Measurements from ENCODE around the gene NAT16. TPM values are rescaled to one million over a fixed set of nuclear protein-coding genes. Genes with fewer than 3 reads are reported as not detected.

NAT16 gene
- total and polyA plus RNA-seq, 9 of the 15 experiments (the other 6 are each of a cell fraction or from before 2014, with no cell fraction given): 0.04 TPM; not detected in 8

GRCh38 chr7:101162551-101163278 is 17.4 kb downstream of the NAT16 start (continued):
- TF ChIP-seq MGA (IDR thresholded peaks at IDR 0.05): peak; percentile 90
- TF ChIP-seq MED1 (CRISPR knock-in tag; IDR thresholded peaks at IDR 0.05; ENCODE audit: borderline replicate concordance): no peak
- no peak for TF ChIP-seq ZNF354B (CRISPR knock-in tag; IDR thresholded peaks at IDR 0.05)
- TF ChIP-seq DIDO1 (tag; IDR thresholded peaks at IDR 0.05; ENCODE audit: low read depth): no peak
- peak; percentile 66; the same call in 1 of the 2 replicates for TF ChIP-seq ARID4B (CRISPR knock-in tag; IDR thresholded peaks at IDR 0.05)
- no peak for TF ChIP-seq ARID1B (IDR thresholded peaks at IDR 0.05)
- peak; percentile 20; the same call in 1 of the 2 replicates for TF ChIP-seq MBD2 (IDR thresholded peaks at IDR 0.05; ENCODE audit: borderline replicate concordance, low read depth)
- TF ChIP-seq KLF6 (CRISPR knock-in tag; IDR thresholded peaks at IDR 0.05; ENCODE audit: borderline replicate concordance): no peak
- TF ChIP-seq HNRNPUL1 (IDR thresholded peaks at IDR 0.05; ENCODE audit: low read length): no peak
- TF ChIP-seq CBX3 (IDR thresholded peaks at IDR 0.05; ENCODE audit: borderline replicate concordance in 1 of 2, low read length in 2 of 2): peak in 1 of 2 experiments; percentile 62; a peak in 2 of 3 replicates
- TF ChIP-seq ZNF197 (CRISPR knock-in tag; IDR thresholded peaks at IDR 0.05; ENCODE audit: low read depth): no peak
- TF ChIP-seq ZNF175 (CRISPR knock-in tag; IDR thresholded peaks at IDR 0.05; ENCODE audit: low read depth): no peak
